ENCODE measurements around the gene SCUBE2.

SCUBE2 gene

GRCh38 chr11:9072626-9073176 is 18.7 kb downstream of the SCUBE2 start:
- no peak for DNase-seq

- DNase-seq: no peak
Observed at GRCh38 chr11:9071692-9072091, 19.7 kb downstream of the SCUBE2 start.

GRCh38 chr11:9070749-9071491 is 20.5 kb downstream of the SCUBE2 start:
- no peak for DNase-seq

GRCh38 chr11:9069862-9070470 is 21.4 kb downstream of the SCUBE2 start:
- DNase-seq: no peak

- no peak for DNase-seq
Observed at GRCh38 chr11:9069256-9069655, 22.1 kb downstream of the SCUBE2 start.

GRCh38 chr11:9066433-9066925 is 24.9 kb downstream of the SCUBE2 start:
- DNase-seq: no peak

- DNase-seq: no peak
Observed at GRCh38 chr11:9065607-9066432, 25.6 kb downstream of the SCUBE2 start.

GRCh38 chr11:9061807-9062206 is 29.6 kb downstream of the SCUBE2 start:
- DNase-seq: no peak

GRCh38 chr11:9060700-9061111 is 30.7 kb downstream of the SCUBE2 start:
- DNase-seq: no peak

GRCh38 chr11:9059406-9059805 is 32.0 kb downstream of the SCUBE2 start:
- DNase-seq: no peak

- no peak for DNase-seq
Observed at GRCh38 chr11:9057888-9058287, 33.5 kb downstream of the SCUBE2 start.

- DNase-seq: no peak
Observed at GRCh38 chr11:9057007-9057406, 34.4 kb downstream of the SCUBE2 start.

- no peak for DNase-seq
Observed at GRCh38 chr11:9056467-9056866, 34.9 kb downstream of the SCUBE2 start.

- no peak for DNase-seq
Observed at GRCh38 chr11:9053316-9054035, 37.9 kb downstream of the SCUBE2 start.

- no peak for DNase-seq
Observed at GRCh38 chr11:9052316-9052715, 39.1 kb downstream of the SCUBE2 start.

- DNase-seq: no peak
Observed at GRCh38 chr11:9049959-9050358, 41.4 kb downstream of the SCUBE2 start.

- DNase-seq: no peak
Observed at GRCh38 chr11:9047964-9048523, 43.4 kb downstream of the SCUBE2 start.

GRCh38 chr11:9046481-9046880 is 44.9 kb downstream of the SCUBE2 start:
- DNase-seq: no peak

- DNase-seq: no peak
Observed at GRCh38 chr11:9042488-9042887, 48.9 kb downstream of the SCUBE2 start.

- no peak for DNase-seq
Observed at GRCh38 chr11:9041747-9042146, 49.7 kb downstream of the SCUBE2 start.

- no peak for DNase-seq
Observed at GRCh38 chr11:9040410-9040809, 51.0 kb downstream of the SCUBE2 start.

- no peak for DNase-seq
Observed at GRCh38 chr11:9039863-9040262, 51.5 kb downstream of the SCUBE2 start.

All from NCI-H2107 (cell line).